Lower leg skin (tissue), 3 donors: ENCODE measurements around the gene POU6F2.

ENCODE experiments used
- CTCF ChIP-seq, 3 donors: fragments of 450-650 bp; IDR thresholded peaks; one replicate each; pipeline ENCODE4 v1.5.1; 2016; ENCODE audit warnings: antibody characterized with exemption in 3 of 3, mild to moderate bottlenecking in 3 of 3, moderate library complexity in 2 of 3
- POLR2A ChIP-seq, 2 donors: fragments of 450-650 bp; IDR thresholded peaks; one replicate each; pipeline ENCODE4 v1.6.1; 2016 to 2017; ENCODE audit warnings: antibody characterized with exemption in 2 of 2, mild to moderate bottlenecking in 1 of 2, moderate library complexity in 1 of 2

- no peak for TF ChIP-seq CTCF (IDR thresholded peaks at IDR 0.05)
- TF ChIP-seq POLR2A (IDR thresholded peaks at IDR 0.05), result no peak
Observed at GRCh38 chr7:39342763-39343162, 365.1 kb downstream of the POU6F2 start.
